ENCODE results near the gene ZBTB7B.

The ZBTB7B gene

DNA sequence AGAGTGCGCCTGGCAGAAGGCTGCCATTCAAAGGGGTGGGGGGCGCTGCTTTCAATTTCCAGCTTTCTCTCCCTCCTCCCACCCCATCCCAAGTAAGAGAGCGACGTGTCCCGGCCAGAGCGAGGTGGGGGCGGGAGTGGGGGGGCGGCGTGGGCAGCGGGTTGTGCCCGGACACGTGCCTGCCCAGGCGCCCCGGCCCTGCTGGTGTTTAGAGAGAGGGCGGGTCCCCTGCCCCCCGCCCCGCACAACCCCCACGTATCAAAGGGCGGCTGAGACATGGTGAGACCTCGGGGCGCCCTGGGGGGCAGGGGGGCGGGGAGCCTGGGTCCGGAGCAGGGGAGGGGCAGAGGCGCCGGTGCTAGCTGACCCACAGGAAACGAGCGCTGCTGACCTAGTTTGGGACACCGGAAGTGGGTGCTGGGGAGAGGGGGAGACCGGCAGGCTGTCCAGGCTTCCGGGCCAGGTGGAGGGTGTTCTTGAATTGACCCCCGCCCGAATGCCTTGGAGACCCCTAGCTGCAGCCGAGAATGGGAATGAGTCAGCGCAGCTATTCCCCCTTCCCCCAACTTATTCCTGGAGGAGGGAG, 1.3 kb downstream of the ZBTB7B start:
- peak; percentile 63 for DNase-seq (ENCODE audit: low spot score)

DNA sequence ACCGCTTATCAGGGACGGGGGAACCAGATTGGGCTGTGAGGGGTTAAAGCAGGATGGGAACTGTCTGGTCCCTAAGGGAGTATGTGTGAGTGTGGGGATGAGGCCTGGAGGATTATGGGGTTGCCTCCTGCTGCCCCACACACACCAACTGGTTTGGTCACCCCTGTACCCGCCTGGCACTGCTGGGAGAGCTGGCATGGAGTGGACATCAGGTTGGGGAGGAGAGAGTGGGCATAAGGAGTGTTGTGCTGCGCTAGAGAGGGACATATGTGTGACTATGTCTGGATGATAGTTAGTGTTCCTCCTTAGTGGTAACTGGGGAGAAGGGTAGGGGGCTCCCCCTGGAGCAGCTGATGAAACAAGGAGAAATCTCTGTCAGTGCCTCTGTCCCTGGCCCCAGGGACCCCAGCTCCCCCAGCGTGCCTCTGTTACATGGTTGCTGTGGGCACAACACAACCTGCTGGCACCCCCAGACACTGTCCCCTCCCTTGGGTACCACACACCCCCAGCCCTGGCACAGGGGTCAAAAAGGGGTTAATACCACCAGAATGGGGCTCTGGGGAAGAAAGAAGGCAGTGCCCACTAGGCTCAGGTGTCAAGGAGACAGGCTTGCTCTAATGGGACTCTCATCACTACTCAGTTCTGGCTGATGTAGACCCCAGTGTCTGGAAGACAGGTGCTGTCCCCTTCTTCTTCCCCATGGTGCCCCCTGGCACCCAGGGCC, 1.9 kb downstream of the ZBTB7B start:
- DNase-seq (ENCODE audit: low spot score), result no peak

GRCh38 chr1:155005076-155006011, 2.7 kb downstream of the ZBTB7B start:
- DNase-seq (ENCODE audit: low spot score), result no peak

- DNase-seq (ENCODE audit: low spot score), result peak; percentile 49
Observed at GRCh38 chr1:155006601-155007101, 4.0 kb downstream of the ZBTB7B start.

- DNase-seq (ENCODE audit: low spot score), result no peak
Observed at GRCh38 chr1:155007251-155007828, 4.7 kb downstream of the ZBTB7B start.

GRCh38 chr1:155008015-155008941, 5.7 kb downstream of the ZBTB7B start:
- no peak for DNase-seq (ENCODE audit: low spot score)

GRCh38 chr1:155009221-155009711, 6.7 kb downstream of the ZBTB7B start:
- DNase-seq (ENCODE audit: low spot score), result no peak

DNA sequence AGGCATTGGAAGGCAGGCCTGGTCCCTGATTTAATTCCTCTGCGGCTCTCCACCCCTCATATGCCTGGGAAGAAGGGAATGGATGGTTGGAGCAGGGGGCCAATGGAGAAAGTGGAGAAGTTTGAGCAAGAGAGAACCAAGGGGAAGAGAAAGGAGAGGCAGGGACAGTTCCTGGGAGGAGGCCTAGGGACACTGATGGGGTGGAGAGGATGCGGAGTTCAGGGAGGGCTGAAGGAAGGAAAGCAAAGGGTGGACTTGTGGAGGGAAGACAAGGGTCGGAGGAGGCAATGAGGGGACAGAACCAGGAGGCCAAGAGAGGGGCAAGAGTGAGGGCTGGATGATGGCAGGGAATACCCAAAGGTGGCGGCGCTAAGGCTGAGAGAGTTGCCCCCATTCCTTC, 7.1 kb downstream of the ZBTB7B start:
- no peak for DNase-seq (ENCODE audit: low spot score)

GRCh38 chr1:155010211-155010918, 7.8 kb downstream of the ZBTB7B start:
- no peak for DNase-seq (ENCODE audit: low spot score)

GRCh38 chr1:155011004-155011416, 8.4 kb downstream of the ZBTB7B start:
- no peak for DNase-seq (ENCODE audit: low spot score)

- no peak for DNase-seq (ENCODE audit: low spot score)
Observed at GRCh38 chr1:155011437-155012025, 8.9 kb downstream of the ZBTB7B start.

DNA sequence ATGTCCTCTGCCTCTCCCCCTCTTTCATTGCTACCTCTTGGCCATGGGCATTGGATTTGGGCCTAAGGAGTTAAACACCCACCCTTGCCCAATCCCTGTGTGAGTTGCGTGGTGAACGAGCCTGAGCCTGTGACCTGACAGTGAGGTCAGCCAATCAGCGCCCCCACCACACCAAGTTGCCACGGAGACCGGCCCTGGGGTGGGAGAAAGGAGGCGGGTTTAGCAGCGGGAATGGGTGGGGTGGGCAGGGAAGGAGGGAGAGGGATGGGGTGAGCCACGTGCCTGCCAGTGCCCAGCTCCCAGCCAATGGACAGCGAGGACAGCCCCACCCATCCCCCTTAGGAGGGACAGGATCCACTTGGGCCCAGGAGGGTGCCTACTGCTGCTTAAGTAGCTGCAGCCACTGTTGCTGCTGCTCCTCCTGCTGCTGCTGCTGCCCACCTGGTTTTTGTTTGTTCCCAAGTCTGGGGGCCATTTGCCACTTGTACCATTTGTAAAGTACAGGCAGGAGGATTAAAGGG, 9.5 kb downstream of the ZBTB7B start:
- no peak for DNase-seq (ENCODE audit: low spot score)

- DNase-seq (ENCODE audit: low spot score), result no peak
Observed at GRCh38 chr1:155012776-155013602, 10.4 kb downstream of the ZBTB7B start.

DNA sequence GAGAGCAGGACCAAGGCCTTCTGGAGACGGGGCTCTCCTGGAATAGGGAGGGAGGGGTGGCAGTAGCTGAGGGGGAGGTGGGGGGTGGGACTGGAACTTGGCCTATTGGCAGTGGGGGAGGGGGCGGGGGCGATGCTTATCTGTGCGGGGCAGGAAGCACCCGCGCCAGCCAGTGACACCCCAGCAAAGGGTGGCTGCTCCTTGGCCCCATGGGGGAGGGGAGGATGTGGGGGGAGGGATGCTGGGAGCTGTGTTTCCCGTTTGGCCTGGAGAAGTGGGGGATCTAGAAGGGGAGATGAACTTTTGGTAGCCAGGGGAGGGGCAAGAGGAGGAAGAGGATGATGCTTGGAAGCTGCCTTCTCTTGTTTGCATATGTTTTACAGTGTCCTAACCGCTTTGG, 11.0 kb downstream of the ZBTB7B start:
- no peak for DNase-seq (ENCODE audit: low spot score)

DNA sequence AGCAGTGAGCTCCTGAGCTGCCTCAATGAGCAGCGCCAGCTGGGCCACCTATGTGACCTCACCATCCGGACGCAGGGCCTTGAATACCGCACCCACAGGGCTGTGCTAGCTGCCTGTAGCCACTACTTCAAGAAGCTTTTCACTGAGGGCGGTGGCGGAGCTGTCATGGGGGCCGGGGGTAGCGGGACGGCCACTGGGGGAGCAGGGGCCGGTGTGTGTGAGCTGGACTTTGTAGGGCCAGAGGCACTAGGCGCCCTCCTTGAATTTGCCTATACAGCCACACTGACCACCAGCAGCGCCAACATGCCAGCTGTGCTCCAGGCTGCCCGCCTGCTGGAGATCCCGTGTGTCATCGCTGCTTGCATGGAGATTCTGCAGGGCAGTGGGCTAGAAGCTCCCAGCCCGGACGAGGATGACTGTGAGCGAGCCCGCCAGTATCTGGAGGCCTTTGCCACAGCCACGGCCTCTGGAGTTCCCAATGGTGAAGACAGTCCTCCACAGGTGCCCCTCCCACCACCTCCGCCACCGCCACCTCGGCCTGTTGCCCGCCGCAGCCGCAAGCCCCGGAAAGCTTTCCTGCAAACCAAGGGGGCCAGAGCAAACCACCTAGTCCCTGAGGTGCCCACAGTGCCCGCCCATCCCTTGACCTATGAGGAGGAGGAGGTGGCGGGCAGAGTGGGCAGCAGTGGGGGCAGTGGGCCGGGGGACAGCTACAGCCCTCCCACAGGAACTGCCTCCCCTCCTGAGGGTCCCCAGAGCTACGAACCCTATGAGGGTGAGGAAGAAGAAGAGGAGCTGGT, 12.3 kb downstream of the ZBTB7B start:
- no peak for DNase-seq (ENCODE audit: low spot score)

GRCh38 chr1:155015527-155016230, 13.1 kb downstream of the ZBTB7B start:
- no peak for DNase-seq (ENCODE audit: low spot score)

GRCh38 chr1:155016231-155016831, 13.7 kb downstream of the ZBTB7B start:
- DNase-seq (ENCODE audit: low spot score), result no peak
